ENCODE measurements around the gene SLC6A1.

DNA sequence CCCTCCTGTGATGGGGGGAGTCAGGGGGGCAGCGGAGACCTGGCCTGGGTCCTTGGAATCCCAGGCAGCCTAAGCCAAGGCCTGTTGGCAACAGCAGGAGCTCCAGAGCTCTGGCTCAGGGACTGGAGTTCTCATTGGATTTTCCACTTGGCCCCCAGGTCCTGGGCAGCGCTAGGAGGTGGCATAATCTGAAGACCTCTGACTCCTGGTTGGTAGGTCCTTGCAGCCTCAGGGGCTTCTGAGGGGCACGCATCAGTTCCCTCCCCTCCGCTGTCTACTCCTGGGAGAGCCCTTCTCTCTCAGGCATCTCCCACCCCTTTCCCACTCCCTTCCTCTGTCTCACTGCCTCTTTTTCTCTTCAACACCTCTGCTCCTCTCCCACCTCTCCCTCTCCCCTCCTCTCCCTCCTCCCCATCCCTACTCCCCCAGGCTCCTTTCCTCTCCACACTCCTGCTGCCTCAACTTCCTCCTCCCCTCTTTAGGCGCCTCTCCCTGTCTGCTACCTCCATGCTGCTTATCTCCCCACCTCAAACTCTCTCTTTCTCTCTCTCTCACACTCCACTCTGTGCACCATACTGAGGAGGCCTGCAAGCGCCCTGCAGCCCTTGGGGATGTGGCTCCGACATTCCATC, 41.1 kb upstream of the SLC6A1 start:
- TF ChIP-seq CTCF (IDR thresholded peaks at IDR 0.05; ENCODE audit: low read depth, low read length, missing input control) (no peak), TAF1 (conservative IDR thresholded peaks at IDR 0.05) (no peak), NR2F2 (IDR thresholded peaks at IDR 0.05) (no peak), RAD21 (IDR thresholded peaks at IDR 0.05) (no peak), REST (IDR thresholded peaks at IDR 0.05) (no peak), SP1 (IDR thresholded peaks at IDR 0.05) (no peak), FOXA1 (IDR thresholded peaks at IDR 0.05) (no peak), EGR1 (IDR thresholded peaks at IDR 0.05; ENCODE audit: low read depth in 2 of 2) (no peak), YY1 (IDR thresholded peaks at IDR 0.05) (no peak), ATF3 (IDR thresholded peaks at IDR 0.05) (no peak)
- TF ChIP-seq, protein P1, sequence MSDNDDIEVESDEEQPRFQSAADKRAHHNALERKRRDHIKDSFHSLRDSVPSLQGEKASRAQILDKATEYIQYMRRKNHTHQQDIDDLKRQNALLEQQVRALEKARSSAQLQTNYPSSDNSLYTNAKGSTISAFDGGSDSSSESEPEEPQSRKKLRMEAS (IDR thresholded peaks at IDR 0.05) = no peak

All from liver (tissue), 3 donors.